ENCODE measurements around the gene NSRP1.
A peak's percentile ranks its signal among the peaks of the same experiment; 100 is the strongest.
"Not testable (repeated sequence)": the region's sequence is repeated elsewhere in the genome, so short reads cannot be mapped to it uniquely, and the experiment has no call there.

Gene NSRP1, protein sequence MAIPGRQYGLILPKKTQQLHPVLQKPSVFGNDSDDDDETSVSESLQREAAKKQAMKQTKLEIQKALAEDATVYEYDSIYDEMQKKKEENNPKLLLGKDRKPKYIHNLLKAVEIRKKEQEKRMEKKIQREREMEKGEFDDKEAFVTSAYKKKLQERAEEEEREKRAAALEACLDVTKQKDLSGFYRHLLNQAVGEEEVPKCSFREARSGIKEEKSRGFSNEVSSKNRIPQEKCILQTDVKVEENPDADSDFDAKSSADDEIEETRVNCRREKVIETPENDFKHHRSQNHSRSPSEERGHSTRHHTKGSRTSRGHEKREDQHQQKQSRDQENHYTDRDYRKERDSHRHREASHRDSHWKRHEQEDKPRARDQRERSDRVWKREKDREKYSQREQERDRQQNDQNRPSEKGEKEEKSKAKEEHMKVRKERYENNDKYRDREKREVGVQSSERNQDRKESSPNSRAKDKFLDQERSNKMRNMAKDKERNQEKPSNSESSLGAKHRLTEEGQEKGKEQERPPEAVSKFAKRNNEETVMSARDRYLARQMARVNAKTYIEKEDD

DNA sequence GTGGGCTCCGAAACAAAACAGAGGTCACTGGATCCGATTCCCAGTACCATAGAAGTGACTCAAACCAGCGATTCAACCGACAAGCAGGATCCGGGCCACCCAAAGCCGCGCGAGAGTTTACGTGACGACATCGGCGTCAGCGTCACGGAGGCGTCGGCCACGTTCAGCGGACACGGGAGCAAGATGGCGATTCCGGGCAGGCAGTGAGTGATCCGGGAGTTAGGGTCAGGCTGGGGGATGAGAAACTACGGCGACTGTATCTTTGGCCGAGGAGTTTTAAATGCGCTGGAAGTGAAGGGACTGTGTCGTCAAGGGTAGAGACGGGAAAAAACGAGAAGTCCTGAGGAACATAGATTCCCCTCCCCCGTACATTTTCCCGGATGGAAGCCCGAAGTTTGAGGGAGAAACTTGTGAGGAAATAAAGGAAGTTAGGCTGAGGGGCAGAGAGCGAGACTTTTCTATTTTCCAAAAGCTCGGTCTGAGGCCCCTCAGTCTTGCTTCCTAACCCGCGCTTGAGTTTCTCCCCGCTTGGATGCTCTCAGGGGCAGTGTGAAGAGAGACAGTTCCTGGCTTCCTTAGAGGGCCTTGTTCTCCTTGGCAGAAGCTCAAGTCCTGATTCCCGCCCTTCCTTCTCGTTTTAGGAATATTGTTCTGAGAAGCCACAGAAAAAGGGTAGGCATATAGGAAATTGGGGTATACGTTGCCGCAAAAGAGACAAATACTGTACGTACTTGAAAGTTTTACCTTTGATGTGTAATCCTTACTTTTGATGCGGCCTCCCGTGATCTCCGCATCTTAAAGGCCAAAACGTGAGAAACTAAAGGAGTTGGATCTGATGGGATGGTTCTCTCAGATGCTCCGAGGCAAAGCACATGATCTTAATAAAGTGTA is at the start of gene NSRP1:
NSRP1 (plus strand) TSS at position 156 of the 891 bp plus-strand sequence; CDS start at position 184, 28 bp downstream.
- peak; percentile 95 for DNase-seq (ENCODE audit: low spot score)

DNA sequence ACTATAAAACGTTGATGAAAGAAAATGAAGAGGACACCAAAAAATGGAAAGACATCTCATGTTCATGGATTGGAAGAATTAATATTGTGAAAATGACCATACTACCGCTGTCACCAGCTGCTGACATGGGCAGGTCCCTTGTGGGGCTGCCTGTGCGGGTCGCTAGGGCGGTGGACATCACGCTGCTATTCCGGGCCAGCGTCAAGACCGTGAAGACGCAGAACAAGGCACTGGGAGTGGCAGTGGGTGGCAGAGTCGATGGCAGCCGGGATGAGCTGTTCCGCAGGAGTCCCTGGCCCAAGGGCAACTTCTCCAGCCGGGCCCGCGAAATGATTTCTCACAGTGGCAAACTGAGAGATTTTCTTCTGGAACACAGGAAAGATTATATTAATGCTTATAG is 48.2 kb upstream of the NSRP1 start:
- DNase-seq (ENCODE audit: low spot score): no peak

DNA sequence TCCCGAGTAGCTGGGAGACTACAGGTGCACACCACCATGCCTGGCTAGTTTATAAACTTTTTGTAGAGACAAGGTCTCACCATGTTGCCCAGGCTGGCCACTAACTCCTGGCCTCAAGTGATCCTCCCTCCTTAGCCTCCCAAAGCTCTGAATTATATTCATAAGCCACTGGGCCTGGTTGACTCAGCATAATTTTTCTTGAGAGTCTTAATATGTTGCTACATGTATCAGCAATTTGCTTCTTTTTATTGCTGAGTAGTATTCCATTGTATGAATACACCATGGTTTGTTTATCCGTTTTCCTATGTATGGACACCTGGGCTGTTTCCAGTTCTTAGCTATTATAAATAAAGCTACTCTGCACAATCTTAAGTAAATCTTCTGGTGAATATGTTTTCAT is 42.4 kb upstream of the NSRP1 start:
- no peak for DNase-seq (ENCODE audit: low spot score)

DNA sequence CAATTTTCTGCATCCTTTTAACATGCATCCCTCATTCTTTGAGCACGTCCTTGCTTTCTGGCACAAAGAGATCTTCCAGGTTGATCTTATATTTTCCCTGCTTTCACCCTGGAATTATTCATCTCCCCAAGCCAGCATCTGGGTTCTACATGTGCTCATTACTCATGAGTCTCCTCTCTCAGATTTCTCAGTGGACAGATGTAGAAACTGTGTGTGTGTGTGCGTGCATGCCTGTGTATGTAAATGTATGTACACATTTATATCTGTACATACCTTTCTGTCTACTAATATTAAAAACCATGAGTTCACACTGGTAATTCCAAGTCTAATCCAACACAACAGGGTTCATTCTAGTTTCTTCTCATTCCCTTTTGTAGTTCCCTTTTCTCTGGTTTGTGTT is 41.9 kb upstream of the NSRP1 start:
- DNase-seq (ENCODE audit: low spot score): no peak

DNA sequence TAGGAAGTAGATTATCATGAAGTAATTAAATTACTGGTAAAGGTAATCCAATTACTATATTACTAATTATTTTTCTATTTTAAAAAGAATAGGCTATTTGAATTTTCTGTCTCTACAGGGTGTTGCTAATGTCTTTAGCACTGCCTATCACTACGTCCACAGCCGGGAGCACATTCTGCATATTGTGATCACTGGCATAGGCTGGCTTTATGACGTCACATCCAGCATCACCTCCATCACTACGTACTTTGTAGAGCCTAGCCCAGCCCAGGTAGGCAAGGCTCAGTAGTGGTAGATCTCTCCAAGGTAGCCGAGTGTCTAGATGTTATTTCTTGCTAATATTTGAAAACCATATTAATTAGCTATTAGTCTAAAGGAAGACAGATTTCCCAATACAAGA is 33.8 kb upstream of the NSRP1 start:
- DNase-seq (ENCODE audit: low spot score): no peak

DNA sequence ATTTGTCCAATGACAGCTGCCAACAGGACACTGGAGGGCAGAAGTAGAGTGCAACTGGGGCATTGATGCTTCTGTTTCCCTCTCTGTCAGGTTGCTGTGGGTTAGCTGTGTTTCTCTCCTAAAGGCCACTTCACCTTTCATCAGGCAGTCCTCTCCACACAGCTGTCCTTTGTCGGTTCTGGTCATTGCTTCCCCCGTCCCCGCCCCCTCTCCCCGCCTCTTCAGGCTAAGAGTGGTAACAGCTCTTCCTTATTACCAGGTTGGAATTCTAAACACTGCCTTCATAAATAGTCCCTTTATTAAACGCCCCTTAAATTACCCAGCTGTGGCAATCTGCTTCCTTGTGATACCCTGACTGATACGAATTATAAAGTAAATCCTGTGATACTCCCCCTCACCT is 31.8 kb upstream of the NSRP1 start:
- no peak for DNase-seq (ENCODE audit: low spot score)

DNA sequence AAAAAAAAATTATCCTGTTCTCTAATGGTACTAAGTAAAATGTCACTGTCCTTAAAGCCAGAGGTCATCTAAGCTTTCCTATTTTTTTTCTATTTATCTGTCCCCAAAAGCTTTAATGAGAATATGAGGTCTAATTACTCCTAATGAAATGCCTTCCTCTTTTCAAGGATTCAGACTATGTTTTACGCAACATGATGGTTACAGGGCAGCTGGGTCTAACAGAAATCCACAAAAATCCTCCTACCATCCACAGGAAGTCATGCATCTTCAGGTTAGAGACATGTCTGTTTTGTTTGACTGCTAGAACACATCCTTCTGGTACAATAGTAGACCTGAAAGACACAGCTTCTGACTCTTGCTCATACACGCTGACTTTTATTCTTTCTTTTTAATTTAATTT is 29.7 kb upstream of the NSRP1 start:
- DNase-seq (ENCODE audit: low spot score): no peak

DNA sequence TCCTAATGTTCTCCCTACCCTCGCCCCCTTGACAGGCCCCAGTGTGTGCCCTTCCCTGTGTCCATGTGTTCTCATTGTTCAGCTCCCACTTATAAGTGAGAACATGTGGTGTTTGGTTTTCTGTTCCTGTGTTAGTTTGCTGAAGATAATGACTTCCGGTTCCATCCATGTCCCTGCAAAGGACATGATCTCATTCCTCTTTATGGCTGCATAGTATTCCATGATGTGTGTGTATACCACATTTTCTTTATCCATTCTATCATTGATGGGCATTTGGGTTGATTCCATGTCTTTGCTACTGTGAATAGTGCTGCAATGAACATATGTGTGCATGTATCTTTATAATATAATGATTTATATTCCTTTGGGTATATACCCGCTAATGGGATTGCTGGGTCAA is 29.2 kb upstream of the NSRP1 start:
- DNase-seq (ENCODE audit: low spot score): not testable (repeated sequence)

DNA sequence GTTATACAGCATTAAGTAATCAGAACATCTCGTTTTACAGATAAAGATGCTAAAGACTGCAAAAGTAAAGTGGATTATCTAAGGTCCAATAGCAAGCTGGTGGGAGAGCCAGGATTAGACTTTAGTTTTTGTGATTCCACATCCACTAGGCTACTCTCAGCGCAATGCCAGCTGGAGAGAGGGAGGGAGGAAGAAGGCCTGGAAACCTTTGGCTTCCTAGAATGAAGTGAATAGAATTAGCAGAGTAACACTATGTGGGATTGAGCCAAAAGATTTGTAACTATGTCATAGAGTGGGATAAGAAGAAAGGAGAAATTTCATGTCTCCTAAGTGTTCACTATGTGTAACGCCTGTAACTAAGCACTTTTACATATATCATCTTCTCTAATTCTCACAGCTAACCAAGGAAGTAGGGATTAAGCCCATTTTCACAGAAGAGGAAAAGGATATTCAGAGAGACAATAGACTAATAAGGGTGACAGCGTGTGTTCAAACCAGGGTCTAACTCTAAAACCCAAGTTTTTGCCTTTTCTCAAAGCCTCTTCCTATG is 25.4 kb upstream of the NSRP1 start:
- DNase-seq (ENCODE audit: low spot score): no peak

DNA sequence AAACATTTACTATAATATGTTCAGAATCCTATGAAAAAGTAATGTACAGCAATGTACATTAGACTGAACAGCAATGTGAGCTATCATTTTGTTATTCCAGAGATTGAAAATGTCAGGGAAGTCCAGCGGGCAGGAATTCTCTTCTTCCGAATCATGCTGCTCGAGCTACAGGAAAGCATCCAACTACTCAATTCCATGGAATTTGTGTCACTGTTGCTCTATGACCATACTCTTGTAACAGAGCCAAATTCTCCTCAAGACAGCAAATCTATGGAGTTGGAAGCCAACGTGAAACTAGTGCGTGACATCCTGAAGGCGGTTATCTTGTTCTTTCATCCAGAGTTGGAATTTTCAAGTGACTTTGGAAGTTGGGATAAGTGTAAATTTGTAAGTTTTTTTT is 24.8 kb upstream of the NSRP1 start:
- DNase-seq (ENCODE audit: low spot score): no peak

DNA sequence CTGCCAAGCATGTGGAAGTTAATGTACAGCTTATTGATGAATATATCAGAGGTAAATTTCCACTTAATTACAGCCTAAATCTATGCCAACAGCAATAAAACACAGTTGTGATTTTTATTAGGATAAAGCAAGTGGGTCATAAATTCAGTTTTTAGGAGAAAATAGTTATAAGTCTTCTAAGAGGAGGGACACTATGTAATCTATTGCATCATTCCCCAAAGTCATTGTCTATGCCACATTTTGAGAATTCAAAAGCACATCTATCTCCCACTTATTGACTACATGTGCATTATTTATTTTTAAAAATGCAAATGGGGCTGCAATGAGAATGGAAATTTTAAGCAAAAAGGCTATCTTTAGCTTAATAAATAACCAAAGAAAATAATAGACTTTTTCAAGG is 23.7 kb upstream of the NSRP1 start:
- no peak for DNase-seq (ENCODE audit: low spot score)

DNA sequence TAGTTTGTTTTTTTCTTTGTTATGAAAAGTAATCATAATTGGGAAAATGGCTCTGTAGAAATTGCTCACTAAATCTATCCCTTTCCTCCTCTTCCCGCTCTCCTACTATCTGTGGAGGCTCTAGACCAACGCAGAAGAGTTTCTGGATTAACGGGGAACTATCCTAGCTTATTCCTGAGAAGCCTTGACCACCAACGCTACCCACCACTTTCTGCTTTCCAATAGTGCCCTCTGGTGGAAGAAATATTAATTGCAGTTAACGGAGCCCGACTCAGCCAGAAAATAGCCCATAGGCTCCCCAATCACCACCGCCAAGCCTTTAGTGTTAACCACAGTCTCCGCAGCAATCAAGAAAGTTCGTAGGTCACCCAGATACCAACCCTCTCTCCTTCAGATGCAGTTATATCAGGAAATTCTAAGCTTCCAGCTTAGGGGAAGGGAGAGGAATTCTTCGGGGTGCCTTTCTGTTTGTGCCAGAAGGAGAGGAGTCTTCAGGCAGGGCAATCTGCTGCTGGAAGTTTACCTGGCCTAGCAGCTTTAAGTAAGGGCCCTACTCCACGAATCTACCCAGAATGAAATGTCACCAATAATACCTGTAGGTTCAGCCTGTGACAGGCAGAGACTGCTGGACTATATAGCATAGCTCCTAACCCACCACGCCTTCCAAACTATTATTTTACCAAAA is 23.0 kb upstream of the NSRP1 start:
- peak; percentile 93 for DNase-seq (ENCODE audit: low spot score)

DNA sequence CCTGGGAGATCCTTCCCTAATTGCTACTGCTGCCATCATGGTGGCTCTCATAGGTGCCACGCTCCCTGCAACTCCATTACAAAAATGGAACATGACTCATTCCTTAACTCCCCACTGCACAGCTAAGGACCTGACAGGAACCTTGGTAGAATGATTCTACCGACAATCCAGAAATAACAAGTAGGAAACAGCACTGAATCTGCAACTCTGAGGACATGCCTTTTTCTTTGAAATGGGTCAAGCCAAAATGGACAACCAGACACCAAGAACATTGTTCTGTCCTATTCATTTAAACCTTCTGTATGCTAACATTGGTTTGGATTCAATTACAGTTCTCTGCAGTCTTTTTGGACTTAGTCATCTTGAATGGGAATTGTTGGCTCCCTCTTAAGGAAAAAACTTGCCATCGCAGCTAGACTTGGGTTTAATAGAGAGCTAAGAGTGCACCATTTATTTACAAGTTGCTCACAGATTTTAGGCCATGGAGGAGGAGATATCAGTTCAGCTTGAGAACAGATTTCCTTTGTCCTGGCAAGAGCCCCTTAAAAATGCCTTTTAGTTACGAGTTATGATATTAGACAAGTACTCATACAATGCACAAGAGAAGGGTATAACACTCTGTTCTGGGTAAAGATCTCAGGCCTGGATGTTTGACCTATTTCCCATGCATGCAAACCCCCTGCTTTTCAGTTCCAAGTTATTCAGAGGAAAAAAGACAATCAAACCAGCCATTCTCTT is 20.9 kb upstream of the NSRP1 start:
- peak; percentile 52 for DNase-seq (ENCODE audit: low spot score)

DNA sequence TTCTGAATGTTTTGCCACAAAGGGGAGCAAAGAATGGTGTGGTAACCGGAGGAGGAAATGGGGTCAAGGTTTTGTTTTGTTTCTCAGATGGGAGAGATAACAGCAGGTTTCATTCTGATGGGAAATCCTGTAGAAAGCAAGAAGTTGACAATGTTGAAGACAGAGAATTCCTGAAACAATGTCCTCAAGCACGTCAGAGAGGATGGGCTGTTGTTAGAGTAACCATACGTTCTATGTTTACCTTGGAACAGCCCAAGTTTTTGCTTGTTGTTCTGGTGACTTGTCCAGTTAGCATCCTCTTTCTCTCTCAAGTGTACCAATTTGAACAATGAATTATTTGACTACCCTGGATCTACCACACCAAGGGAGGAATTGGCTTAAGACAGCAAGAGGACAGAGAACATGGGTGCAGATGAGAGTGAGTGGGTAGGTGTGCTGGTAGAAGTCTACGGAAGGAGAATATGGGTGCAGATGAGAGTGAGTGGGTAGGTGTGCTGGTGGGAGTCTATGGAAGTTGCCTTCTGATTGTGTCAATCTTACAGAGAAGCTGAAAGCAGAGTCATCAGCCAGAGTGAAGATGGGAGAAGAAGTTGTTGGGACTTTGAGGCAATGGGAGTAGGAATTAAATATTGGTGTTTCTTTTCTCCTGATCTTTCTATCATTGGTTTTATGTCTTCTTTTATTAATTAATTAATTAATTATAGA is 14.8 kb upstream of the NSRP1 start:
- DNase-seq (ENCODE audit: low spot score): no peak

DNA sequence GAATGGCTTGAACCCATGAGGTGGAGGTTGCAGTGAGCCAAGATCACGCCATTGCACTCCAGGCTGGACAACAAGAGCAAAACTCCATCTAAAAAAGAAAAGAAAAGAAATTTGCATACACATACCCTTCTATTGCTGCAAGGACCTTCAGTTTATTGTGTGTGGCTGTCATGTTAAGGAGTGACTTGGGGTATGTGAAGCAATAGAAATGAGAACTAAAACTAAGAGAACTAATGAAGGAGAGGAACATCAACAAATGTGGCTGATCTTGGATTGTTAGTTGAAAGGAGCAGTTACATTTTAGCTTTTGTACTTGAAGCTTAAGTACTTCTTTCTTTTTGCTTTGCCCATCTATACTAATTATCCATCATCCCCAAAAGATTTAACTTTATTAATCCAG is 12.7 kb upstream of the NSRP1 start:
- no peak for DNase-seq (ENCODE audit: low spot score)

DNA sequence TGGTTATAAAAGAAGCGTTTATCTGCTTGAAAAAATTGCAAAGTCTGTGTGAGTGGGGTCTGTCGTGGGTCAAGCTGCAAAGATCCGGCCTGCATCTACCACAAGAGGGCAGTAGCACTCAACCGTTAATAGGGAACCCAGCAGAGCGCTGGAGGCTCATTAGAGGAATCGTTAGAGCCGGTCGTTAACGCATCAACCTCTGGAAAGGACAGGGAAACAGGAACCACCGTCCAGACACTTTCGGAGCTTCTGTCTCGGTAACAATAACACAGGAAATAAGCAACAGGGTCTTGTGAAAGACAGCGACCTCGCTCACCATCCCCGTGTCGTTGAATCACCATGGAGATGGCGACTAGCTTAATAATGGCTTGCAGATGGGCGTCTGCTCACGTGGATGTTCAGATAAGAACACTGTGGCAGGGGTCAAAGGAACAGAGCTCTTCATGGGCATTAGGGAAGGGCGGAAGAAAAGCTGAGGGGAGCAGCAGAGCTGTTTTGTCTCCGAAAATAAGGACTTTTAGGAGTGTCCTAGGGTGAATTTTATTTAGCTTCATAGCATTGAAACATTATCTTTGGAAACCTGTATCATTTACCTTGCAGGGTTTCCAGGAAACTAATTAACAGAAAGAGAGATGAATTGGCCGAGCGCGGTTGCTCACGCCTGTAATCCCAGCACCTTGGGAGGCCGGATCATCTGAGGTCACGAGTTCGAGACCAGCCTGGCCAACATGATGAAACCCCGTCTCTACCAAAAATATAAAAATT is 11.9 kb upstream of the NSRP1 start:
- DNase-seq (ENCODE audit: low spot score): peak; percentile 78

DNA sequence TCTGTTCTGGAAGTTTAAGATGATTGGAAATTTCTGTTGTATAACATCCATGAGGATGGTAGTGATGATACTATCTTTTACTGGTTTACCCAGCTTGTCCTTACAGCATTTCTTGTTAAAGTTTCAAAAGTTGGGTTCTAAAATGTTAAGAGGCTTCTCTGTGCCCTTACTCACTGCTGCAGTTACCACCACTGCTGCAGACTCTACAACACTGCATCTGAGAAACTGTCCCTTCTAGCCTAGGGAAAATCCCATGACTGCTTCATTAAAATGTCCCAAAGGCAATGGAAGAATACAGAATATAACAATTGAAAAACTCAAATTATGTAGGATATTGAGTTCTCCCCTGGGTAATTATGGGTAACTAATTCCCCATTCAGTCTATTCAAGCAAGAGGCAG is 3.8 kb upstream of the NSRP1 start:
- DNase-seq (ENCODE audit: low spot score): no peak

DNA sequence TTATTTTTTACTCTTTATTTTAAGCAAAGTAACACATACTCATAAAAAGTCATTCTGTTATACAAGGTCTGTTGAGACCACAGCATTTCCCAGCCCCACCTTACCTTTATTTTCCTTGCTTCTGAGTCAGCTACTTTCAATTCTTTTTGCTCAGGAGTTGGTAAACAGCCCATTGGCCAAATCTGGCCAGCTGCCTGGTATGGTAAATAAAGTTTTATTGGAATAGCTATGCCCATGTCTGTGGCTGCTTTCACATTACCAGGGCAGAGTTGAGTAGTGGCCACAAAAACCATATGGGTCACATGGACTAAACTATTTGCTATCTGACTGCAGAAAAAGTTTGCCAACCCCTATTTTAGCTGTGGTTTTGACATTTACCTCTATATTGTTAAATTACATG is 3.4 kb upstream of the NSRP1 start:
- DNase-seq (ENCODE audit: low spot score): no peak

DNA sequence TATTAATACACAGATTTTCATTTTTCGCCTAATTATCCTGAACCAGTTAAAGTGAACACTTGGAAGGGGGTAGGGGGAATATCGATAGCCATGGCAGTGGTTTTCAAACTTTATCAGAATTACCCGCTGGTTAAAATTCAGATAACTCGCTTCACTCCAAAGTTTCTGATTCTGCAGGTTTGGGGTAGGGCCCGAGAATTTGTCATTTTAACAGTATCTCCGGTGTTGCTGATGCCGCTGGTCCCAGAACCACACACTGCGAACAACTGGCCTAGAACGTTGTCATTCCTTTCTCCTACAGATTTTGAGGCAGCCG is 313 bp upstream of the NSRP1 start:
- DNase-seq (ENCODE audit: low spot score): no peak

DNA sequence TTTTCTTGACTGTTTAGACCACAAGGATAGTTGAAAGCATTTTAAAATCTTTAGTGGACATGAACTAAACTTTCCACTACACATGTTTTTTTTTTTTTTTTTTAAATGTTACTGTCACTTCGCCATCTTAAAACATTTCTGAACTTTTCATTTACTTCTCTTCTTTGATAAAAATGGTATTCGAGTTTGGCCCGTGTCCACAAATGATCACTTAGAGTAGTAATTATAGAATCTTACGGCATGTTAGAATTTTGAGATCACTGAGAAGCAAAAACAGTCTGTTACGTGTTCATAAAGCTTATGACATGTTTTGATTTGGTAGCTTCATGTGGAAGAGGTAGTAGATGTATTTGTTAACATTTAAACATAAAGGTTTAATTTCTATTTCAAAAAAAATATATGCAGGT is 1.1 kb downstream of the NSRP1 start:
- DNase-seq (ENCODE audit: low spot score): no peak
